Mesothelial cell of epicardium (in vitro differentiated cells): ENCODE measurements around the gene OR4N5. TPM values are rescaled to one million over a fixed set of nuclear protein-coding genes. Genes with fewer than 3 reads are reported as not detected.
"Not testable (repeated sequence)": the region's sequence is repeated elsewhere in the genome, so short reads cannot be mapped to it uniquely, and the experiment has no call there.

Experiments
- DNase-seq, 2 experiments: peaks; one replicate each; pipeline ENCODE4 v3.0.0; 2021; ENCODE audit warnings: low spot score in 2 of 2; ENCODE audit not compliant: unreplicated experiment in 2 of 2
- H3K27ac Mint-ChIP-seq: 2 replicates; pipeline ENCODE4 v1.8.0; 2021; ENCODE audit warnings: mixed read lengths
- H3K27me3 Mint-ChIP-seq: 2 replicates; pipeline ENCODE4 v1.8.0; 2021; ENCODE audit warnings: low read depth, mixed read lengths
- H3K36me3 Mint-ChIP-seq: 2 replicates; pipeline ENCODE4 v1.8.0; 2021; ENCODE audit warnings: mixed read lengths
- H3K4me1 Mint-ChIP-seq: 2 replicates; pipeline ENCODE4 v1.8.0; 2021; ENCODE audit warnings: mixed read lengths
- H3K4me3 Mint-ChIP-seq: 2 replicates; pipeline ENCODE4 v1.8.0; 2021; ENCODE audit warnings: mild to moderate bottlenecking, moderate library complexity, mixed read lengths
- H3K9me3 Mint-ChIP-seq: 2 replicates; pipeline ENCODE4 v1.8.0; 2021; ENCODE audit warnings: mixed read lengths
- total RNA-seq: library from RNA; stranded (reverse); gene quantifications from 3 replicates; pipeline ENCODE4 v1.2.1, GENCODE V29; 2021
- TF ChIP-seq, protein P1 (sequence below): fragments of 200-600 bp; sonication (generic); IDR thresholded peaks from one replicate; pipeline ENCODE4 v1.5.0; 2021; ENCODE audit warnings: antibody characterized with exemption; ENCODE audit not compliant: unreplicated experiment

Gene OR4N5
- total RNA-seq, 1 donor from 2014 or later: not detected

DNA sequence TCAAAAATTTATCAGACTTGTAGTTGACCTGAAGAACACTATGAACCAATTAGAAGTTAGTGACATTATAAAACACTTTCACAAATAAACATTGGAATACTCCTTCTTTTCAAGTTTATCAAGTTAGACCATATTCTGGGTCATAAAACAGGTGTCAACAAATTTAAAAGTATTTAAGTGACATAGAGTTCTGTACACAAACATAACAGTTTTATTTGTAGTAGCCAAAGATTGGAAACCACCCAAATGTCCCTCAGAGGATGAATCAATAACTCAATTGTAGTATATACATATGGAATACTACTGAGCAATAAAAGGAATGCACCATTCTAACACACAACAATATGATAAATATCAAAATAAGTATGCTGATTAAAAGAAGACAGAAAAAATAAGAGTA, 28.5 kb downstream of the OR4N5 start:
- Mint-ChIP-seq H3K4me1 (no peaks in the 10 kb centered on the region), H3K36me3 (peaks cover 2% of the 10 kb centered on the region), H3K27me3 (no peaks in the 10 kb centered on the region), H3K4me3 (no peak overlapping the region), H3K9me3 (peaks cover 70% of the 10 kb centered on the region), H3K27ac (no peak overlapping the region)
- TF ChIP-seq, protein P1, sequence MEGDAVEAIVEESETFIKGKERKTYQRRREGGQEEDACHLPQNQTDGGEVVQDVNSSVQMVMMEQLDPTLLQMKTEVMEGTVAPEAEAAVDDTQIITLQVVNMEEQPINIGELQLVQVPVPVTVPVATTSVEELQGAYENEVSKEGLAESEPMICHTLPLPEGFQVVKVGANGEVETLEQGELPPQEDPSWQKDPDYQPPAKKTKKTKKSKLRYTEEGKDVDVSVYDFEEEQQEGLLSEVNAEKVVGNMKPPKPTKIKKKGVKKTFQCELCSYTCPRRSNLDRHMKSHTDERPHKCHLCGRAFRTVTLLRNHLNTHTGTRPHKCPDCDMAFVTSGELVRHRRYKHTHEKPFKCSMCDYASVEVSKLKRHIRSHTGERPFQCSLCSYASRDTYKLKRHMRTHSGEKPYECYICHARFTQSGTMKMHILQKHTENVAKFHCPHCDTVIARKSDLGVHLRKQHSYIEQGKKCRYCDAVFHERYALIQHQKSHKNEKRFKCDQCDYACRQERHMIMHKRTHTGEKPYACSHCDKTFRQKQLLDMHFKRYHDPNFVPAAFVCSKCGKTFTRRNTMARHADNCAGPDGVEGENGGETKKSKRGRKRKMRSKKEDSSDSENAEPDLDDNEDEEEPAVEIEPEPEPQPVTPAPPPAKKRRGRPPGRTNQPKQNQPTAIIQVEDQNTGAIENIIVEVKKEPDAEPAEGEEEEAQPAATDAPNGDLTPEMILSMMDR: no peak
- no peak for DNase-seq

DNA sequence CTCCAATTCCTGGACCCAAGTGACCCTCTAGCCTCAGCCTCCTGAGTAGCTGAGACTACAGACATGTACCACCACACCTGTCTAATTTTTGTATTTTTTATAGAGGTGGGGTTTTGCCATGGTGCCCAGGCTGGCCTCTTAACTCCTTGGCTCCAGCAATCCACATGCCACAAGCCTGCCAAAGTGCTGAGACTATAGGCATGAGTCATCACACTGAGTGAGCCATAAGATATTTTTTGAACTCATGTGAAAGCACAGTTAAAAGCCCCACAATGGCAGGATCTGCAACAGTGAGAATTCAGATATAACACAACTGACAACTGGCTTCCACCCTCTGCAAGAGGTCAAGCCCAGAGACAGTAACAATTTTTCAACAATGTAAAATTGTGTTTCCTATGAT, 31.2 kb downstream of the OR4N5 start:
- not testable (repeated sequence) for H3K36me3 Mint-ChIP-seq, H3K27ac Mint-ChIP-seq, DNase-seq, H3K4me3 Mint-ChIP-seq, H3K27me3 Mint-ChIP-seq, H3K4me1 Mint-ChIP-seq
- peaks cover 55% of the 10 kb centered on the region for H3K9me3 Mint-ChIP-seq

DNA sequence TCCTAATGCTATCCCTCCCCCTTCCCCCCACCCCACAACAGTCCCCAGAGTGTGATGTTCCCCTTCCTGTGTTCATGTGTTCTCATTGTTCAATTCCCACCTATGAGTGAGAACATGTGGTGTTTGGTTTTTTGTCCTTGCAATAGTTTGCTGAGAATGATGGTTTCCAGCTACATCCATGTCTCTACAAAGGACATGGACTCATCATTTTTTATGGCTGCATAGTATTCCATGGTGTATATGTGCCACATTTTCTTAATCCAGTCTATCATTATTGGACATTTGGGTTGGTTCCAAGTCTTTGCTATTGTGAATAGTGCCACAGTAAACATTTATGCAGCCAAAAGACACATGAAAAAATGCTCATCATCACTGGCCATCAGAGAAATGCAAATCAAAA, 35.6 kb downstream of the OR4N5 start:
- not testable (repeated sequence) for H3K4me3 Mint-ChIP-seq, DNase-seq, H3K4me1 Mint-ChIP-seq, H3K36me3 Mint-ChIP-seq, H3K27ac Mint-ChIP-seq, H3K27me3 Mint-ChIP-seq
- peaks cover 45% of the 10 kb centered on the region for H3K9me3 Mint-ChIP-seq

DNA sequence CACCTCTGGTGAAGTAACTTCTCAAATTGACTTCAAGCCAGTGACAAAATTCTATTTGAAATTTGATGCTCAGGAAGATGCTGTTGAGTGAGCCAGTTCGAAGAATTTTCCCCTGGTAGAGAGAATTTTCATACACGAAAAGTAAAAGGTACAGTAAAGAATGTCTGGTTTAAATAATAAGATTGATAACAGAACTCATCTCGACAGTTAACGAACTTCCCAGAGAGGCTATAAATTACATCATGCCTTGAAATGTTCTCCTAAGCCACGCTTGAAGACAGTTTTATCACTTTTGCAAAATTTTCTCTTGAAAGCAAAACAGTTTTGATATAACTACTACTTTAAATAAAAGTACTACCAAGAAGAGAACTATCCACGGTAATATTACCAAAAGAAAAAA, 37.7 kb downstream of the OR4N5 start:
- TF ChIP-seq, protein P1: no peak
- DNase-seq: no peak
- Mint-ChIP-seq H3K36me3 (peaks cover 2% of the 10 kb centered on the region), H3K27me3 (no peaks in the 10 kb centered on the region), H3K27ac (no peak overlapping the region), H3K4me1 (no peaks in the 10 kb centered on the region), H3K4me3 (no peak overlapping the region), H3K9me3 (peaks cover 52% of the 10 kb centered on the region)

DNA sequence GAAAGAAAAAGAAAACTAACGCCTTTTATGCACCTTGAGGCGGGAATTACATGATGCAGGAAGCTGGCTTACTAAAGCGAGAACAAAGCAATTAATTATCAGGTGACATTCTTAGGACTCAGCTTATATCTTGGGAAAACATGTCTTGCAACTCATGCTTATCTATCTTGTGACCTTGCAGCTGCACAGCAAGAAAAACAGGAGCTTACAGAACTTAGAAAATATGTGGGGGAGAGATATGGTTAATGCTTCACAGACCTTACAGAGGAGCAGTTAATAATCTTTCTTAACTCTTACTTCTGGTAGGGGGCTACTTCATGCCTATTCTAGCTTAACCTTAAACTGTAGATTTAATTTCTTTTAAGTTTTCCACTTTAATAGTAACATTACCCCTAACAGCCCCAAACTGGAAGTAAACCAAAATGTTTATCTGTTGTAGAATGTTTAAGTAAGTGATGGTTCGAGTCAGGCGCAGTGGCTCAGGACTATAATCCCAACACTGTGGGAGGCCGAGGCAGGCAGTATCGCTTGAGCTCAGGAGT, 38.9 kb downstream of the OR4N5 start:
- Mint-ChIP-seq H3K36me3 (peaks cover 2% of the 10 kb centered on the region), H3K9me3 (peaks cover 64% of the 10 kb centered on the region)

DNA sequence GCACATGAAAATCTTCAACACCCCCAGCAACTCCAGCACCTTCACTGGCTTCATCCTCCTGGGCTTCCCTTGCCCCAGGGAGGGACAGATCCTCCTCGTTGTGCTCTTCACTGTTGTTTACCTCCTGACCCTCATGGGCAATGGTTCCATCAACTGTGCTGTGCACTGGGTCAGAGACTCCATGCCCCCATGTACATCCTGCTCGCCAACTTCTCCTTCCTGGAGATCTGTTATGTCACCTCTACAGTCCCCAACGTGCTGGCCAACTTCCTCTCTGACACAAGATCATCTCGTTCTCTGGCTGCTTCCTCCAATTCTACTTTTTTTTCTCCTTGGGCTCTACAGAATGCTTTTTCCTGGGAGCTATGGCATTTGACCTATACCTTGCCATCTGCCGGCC, 40.6 kb downstream of the OR4N5 start:
- H3K27me3 Mint-ChIP-seq: no peaks in the 10 kb centered on the region
- H3K27ac Mint-ChIP-seq: no peak overlapping the region
- peaks cover 2% of the 10 kb centered on the region for H3K36me3 Mint-ChIP-seq
- no peak for DNase-seq
- TF ChIP-seq, protein P1: no peak
- no peaks in the 10 kb centered on the region for H3K4me1 Mint-ChIP-seq
- no peak overlapping the region for H3K4me3 Mint-ChIP-seq
- peaks cover 72% of the 10 kb centered on the region for H3K9me3 Mint-ChIP-seq

More for the DNA sequence above, 38.9 kb downstream of the OR4N5 start:
- no peak for DNase-seq
- no peak overlapping the region for H3K27ac Mint-ChIP-seq
- H3K27me3 Mint-ChIP-seq: no peaks in the 10 kb centered on the region
- no peaks in the 10 kb centered on the region for H3K4me1 Mint-ChIP-seq
- TF ChIP-seq, protein P1: no peak
- H3K4me3 Mint-ChIP-seq: no peak overlapping the region

DNA sequence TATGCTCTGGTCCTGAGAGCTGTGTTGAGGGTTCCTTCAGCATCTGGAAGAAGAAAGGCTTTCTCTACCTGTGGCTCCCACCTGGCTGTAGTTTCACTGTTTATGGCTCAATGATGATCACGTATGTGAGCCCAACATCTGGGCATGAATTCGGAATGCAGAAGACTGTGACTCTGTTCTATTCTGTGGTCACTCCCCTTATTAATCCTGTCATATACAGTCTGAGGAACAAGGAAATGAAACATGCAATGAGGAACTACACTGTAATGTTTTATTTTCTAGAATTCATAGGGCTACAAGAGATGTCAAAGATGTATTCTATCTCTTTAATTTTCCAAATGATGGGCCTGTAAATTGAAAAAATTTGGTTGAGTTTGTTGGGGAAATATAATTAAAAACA, 41.3 kb downstream of the OR4N5 start:
- no peaks in the 10 kb centered on the region for H3K27me3 Mint-ChIP-seq
- no peak overlapping the region for H3K4me3 Mint-ChIP-seq
- H3K27ac Mint-ChIP-seq: no peak overlapping the region
- TF ChIP-seq, protein P1: no peak
- peaks cover 74% of the 10 kb centered on the region for H3K9me3 Mint-ChIP-seq
- peaks cover 2% of the 10 kb centered on the region for H3K36me3 Mint-ChIP-seq
- H3K4me1 Mint-ChIP-seq: no peaks in the 10 kb centered on the region
- DNase-seq: no peak
